ENCODE results near the gene NLGN4X. TPM values are rescaled to one million over a fixed set of nuclear protein-coding genes. Genes with fewer than 3 reads are reported as not detected.
A peak's percentile ranks its signal among the peaks of the same experiment; 100 is the strongest.

The NLGN4X gene
- total RNA-seq, 1 donor from 2014 or later, result 0.34 TPM

DNA sequence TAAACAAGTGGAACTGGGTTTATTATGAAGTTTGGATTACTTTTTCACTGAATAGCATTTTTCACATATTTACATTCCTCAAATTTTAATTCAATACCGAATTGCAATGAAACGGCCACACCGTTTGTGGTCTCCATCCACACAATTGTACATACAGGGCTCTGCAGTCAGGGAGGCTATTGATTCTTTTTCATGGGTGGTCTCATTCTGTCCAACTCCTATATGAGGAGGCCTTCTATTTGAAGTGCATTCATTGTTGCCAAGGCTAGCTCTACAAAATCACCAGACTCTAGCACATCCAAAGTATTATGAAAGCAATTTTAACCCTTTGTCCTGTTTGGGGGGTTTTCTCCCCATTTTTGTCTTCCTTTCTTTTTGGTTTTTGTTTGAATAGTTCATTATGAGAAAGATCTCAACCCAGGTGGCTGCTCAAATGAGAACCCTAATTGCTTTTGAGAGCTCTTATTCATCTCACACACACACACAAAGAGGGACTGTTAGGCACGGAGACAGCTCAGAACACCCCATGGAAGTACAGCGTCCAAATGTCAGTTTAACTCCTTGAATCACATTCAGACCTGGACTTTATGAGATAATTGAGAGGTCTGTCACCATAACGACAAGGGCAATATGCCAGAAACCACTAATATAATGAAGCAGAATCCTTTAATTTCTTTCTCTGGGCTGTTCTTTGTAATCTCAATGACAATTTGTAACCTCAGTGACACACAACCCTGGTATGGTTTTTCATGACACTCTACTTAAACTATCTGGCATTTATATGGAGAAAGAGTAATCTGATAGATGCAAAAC, 79.4 kb downstream of the NLGN4X start:
- DNase-seq, result no peak

DNA sequence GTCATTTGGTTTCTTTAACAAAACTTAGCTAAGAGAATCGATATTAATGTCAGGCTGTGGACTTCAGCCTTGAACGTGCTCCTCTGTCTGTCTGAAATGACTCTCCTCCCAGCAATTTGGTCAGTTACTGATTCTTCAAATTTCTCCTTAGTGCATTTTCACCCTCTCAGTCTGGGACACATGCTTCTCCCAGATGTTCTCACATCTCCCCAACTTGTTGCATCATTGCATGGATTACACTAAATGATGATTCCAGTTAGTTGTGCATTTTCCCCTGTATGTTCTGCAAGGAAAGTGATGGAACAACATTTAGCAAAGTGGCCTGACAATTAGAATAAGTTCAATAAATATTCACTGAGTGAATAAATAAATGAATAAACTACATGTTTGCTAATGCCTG, 94.4 kb downstream of the NLGN4X start:
- no peak for DNase-seq

DNA sequence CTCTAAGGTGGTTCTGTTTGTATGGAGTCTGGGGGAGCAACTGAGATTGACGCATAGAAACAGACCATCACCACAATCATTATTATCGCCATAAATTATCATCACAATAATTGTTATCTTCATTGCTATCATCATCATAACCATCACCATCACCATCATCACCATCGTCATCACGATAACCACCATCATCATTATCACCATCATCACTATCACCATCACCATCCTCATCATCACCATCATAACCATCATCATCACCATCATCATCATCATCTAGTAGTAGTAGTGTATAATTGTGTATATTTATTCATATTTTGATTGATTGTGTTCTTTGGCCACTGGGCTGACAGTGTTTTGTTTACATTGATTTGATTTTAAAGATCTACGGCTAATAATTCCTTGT, 95.7 kb downstream of the NLGN4X start:
- DNase-seq, result no peak

DNA sequence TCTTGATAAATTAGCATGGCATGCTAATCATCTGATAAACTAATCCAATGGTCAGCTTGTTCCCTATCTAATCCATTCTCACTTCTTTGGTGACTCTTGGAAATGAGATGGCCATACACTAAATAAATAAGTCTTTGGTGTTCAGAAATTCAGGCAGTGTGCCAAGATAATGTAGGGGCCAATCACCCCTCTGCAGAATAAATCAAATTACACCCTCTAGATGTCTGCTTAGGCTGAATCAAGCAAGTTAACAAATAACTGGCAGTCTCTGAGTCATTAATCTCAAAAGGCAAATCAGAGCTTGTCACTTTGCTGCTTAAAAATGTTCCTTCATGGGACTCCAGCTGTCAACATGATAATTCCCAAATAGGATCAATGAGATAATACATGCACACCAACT, 97.4 kb downstream of the NLGN4X start:
- DNase-seq, result no peak

DNA sequence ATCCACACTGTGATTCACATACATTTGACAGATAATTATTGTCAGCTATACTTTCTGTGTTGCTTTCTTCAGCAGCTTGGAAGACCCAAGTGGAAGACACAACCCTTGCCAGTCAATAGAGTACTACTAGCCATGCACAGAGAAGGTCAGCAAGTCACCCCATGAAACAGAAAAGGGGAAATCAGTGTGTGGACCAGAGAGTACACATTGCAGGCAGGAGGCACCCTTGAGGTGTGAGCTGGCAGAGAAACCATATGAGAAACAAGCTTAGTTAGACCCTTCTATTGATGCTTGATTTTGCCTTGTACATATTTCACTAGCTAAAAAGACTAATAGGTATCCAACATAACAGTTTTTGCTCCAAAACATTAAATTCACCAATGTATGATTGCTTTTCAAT, 99.5 kb downstream of the NLGN4X start:
- DNase-seq, result no peak

DNA sequence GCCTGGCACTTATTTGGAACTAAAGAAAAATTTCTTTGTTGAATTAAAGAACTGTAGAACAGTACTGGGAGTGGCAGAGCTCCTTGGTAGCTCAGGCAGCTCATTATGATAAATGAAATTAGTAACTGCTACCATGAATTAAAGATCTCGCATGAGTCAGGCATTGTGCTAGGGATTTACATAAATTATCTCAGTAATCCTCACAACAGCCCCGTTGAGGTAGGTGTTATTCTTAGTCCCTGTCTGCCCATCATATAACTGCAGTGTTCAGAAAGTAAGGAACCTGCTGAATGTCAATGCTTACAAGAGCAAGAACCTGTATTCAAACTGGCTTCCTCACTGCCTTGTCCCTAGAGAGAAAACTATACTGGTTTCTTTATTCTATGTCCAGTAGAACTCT, 108.3 kb downstream of the NLGN4X start:
- DNase-seq, result no peak

DNA sequence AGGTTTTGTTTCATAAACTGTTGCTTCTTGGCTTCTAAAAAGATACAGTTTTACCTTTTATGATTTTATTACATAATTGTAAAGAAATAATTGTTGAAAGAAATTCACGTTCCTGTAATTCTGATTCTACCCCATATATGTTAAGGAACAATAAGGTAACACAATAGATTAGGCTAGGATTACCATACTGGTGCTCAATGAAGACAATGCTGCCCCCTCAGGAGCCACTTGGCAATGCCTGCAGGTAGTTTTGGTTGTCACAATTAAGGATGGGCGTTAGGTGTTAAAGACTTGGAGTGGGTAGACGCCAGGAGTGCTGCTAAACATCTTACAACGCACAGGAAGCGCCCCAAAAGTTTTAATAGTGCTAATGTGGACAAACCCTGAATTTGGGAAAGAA, 133.2 kb downstream of the NLGN4X start:
- no peak for DNase-seq

DNA sequence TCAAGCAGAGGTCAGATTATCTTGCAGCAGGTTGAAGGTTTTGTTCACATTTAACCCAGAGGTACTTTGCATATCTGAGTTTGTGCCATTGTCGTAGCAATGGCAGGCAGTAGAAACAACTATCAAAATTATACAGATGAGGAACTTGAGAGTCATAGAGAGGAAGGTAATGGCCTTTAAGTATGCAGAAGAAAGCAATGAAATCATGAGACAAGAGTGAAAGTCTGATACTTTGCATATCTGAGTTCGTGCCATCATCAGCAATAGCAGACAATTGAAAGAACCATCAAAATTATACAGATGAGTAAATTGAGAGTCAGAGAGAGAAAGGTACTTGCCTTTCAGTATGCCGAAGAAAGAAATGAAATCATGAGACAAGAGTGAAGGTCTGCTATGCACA, 154.1 kb downstream of the NLGN4X start:
- DNase-seq, result no peak

DNA sequence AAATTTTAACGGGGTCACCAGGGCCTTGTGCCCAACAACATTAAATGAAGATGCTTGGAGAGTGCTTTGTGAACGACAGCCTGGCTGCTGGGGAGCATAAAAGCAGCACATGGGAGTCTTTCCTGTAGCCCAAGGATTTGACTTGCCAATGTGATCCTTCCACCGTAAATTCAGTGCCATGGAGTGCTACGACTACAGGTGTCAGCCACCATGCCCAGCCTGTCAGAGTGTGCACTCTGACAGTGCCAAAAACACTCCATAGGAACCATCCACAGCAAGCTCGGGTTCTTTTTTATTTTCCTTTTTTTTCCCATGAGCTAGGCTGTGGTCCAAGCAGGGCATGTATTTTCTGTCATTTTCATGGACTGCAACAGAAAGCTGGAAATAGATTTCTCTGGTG, 156.9 kb downstream of the NLGN4X start:
- no peak for DNase-seq

DNA sequence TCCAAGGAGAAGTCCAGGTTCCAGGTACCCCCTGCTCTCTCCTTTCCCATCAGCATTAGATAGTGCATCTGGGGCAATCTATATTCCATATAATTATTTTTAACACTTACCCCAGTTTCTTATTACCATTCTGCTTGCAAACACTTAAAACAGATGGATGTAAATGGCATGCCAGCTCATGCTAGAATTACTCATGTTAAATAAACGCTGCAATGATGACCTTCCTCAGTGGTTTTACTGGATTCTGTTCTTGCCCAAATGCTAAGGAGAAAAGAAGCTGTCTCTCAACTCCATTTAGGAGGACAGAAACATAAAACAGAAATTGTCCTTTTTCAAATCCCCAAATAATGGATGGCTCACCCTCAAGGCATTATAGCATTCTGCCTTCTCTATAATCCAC, 161.1 kb downstream of the NLGN4X start:
- DNase-seq, result no peak

DNA sequence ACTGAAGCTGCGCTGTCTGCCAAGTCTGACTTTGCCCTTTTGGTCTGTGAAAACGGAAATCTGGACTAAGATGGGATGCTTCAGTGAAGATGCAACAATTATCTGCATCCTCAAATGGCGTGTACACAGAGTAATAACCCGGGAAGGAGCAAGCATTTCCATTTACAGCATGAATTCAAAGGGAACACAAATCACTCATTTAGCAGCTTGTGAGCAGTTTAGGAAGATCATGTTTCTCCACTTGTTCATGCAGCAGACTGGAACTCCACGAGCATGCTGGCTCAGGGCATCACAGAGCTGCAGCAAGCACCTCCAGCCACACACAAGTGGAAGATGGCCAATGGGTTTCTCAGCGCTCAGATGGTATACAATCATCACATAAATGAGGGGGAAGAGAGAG, 175.5 kb downstream of the NLGN4X start:
- no peak for DNase-seq

DNA sequence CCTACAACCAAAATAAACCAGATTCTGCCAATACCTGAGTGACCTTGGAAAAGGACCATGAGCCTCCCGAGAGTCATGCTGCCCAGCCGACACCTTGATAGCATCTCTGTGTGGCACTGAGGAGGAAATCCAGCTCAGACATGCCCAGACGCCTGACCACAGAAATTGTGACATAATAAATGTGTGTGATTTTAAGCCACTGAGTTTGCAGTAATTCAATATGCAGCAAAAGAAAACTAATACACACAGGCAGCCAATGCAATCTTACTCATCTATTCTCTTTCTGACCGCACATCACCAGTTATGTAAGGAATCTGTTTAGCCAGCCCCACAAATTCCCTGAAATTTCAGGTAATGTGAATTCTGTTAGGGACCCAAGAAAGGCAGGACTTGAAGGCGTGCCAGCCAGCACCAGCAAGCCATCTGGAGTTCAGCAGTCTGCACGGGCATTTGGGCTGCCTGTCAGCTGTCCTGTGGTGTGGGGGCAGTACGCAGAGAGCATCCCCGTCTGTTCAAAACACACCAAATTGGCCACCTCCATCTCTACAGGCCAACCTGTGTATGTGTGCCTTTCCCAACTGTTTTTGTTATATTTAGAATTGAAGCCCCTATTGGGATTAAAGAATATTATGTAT, 176.4 kb downstream of the NLGN4X start:
- DNase-seq, result no peak

DNA sequence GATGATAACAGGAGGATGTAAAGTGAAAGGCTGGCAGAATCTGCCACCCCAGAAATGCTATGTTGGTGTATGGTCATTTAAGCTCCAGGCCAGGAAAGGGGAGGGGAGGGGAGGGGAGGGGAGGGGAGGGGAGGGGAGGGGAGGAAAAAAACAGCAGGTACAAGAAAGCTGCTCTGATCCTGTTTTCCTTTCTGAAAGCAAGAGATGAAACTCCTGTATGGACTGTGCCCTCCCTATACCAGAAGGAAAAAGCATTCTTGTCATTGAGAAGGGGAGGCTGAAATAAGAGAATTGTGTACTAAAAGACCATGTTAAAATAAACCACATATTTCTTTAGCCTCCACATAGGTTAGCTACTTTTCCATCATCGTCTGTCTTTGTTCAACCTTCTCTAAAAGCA, 179.5 kb downstream of the NLGN4X start:
- DNase-seq, result no peak

DNA sequence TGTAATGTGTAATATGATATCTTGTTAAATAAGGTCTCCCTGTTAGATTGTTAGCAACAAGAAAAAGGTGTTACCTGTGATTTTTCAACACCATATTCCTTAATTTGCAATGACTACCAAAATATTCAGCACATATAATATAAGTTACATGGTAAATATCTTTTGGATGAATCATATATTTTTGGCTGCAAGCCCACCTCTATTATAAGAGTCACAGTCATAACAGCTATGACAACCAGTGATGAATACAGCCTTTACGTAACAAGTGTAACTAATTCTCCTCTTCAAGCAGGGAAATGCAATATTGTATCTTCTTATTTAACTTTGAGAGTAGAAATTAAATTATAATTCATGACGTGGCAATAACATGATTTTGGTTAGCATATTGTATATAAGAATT, 187.0 kb downstream of the NLGN4X start:
- no peak for DNase-seq

DNA sequence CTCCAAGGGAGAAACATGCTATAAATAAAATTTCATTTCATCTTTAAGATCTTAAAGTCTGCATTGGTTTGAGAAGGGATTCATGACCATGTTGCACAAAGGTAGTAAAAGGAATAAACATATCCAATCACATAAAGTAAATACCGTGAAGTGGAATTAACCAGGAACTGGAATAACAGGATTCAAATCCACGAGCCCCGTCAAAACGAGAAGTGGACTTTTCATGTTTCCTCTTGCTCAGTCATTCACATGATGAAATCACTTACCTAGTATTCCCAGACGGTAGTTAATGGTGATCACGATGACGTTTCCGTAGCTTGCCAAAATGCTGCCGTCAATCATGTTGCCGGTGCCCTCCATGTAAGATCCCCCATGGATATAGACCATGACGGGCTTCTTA, 199.7 kb downstream of the NLGN4X start:
- no peak for DNase-seq

DNA sequence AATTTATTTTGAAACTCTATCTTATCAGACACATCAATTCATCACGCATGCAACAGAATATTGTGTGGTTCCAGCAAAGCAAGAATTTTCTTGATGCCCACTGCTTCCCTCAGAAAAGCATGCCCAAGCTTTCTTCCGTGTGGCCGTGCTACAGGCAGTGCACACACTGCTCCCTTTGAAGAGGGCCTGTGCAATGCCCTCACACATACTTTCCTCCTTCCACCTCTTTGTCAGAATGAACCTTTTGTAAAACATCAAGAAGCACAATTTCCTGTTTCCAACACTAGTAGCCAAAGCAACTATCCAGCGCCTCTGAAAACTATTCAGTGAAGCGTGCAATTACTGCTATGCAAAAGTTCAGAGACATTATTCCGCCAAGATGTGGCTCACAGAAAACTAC, 201.7 kb downstream of the NLGN4X start:
- DNase-seq, result no peak

DNA sequence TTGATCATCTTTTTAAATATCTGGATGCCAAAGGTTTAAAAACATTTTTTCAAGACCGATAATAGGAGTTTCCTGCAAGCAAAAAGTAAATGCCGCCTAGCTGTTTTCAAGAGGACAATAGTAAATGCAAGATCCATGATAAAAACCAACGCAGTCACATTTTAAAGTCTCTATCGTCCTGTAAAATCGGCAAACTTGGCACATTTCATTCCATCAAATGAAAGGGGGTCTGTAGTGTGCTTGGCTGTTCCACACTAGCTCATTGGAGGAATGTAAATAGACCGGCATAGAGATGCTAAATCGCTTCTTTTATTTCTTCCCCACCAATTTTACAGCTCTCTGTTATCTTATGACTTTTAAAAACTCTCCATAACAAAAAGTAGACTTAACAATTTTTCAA, 202.2 kb downstream of the NLGN4X start:
- DNase-seq, result no peak

DNA sequence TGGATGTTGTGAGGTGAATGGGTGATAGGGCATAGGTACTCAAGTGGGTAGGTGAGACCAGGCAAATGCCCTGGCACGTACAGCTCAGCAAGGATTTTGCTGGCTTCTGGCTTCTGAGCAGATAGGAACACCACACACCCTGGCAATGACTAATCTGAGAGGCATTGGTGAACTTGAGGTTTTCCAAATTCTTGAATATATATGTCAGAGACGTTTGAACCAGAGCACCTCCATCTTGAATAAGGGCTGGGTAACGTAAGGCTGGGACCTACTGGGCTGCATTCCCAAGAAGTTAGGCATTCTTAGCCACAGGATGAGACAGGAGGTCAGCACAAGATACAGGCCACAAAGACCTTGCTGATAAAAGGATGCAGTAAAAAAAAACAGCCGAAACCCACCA, 204.5 kb downstream of the NLGN4X start:
- DNase-seq, result no peak

DNA sequence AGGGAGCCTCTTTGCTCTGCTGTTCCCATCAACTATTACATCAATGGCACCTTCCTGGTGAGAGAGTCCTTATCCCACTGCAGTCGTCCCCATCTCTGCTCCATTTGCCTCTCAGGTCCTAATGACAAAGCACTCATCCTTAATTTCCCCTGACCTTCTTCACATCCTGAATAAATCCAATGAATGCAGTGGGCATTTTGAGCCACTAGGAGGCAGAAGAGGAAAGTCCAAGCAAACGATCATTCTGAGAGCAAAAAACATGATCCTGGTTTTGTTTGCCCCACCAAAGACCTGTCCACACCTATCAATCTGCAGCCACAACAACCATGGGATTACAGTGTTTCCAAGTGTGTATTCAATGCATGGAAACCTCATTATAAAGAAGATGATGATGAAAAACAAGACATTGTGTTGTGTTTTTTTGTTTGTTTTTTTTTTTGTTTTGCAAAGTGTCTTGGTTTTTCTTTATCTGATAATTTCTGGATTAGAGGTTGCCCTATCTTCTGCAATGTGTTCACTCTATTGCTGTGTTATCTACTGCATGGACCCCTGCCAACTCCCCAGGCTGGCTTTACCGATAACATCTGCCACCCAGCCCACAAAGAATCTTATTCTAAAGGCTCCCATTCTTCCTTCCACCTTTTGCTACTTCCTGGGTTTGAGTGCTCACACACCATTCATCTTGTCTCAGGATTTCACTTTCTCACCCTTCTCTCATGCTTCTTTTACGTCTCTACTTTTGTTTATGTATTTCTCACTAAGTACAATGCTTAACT, 207.2 kb downstream of the NLGN4X start:
- DNase-seq, result peak; percentile 15

DNA sequence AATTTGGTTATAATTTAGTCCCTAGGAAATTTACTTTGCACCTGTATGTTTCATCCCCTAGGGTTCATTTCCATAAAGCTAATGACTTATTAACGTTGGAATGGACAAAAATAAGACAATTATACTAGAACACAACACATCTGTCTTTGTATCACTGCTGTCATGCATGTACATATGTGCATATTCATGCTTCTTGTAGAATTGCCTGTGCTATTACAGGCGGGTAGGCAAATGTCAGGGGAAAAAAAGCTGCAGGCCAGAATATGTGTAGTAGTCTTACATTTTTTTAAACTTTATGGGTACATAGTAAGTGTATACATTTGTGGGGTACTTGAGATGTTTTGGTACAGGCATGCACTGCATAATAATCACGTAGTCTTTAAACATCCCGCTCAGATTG, 209.6 kb downstream of the NLGN4X start:
- no peak for DNase-seq

DNA sequence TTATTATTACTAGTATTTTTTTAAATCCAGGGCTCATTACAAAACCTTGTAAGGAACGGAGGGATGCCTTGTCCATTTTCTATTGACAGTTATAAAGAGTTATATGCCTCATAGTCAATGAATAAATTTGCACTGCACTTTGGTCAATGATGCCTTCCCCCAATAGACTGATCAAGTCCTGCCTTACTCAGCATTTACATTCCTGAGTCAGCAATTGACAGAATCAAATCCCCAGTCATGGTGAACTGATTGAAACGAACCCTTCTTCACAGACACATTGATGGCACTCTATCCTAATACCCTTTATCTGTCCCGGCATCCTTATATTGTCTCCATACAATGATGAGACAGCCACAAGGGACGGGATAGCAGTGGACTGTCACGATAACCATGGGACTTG, 213.2 kb downstream of the NLGN4X start:
- no peak for DNase-seq

DNA sequence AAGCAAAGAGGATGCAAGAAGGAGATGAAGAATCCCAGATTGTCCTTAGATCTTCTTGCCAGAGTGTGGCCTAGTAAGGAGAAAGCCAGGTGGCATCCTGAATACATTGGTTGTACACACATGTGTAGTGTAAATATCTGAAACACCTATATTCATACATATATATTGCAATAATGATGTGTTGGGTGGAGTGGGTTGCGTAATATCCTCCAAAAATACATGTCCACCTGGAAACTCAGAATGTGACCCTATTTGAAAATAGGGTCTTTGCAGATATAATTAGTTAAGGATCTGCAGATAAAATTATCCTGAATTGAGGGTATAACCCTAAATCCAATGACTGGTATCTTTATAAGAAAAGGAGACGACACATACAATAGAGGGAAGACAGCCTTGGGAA, 216.3 kb downstream of the NLGN4X start:
- no peak for DNase-seq

DNA sequence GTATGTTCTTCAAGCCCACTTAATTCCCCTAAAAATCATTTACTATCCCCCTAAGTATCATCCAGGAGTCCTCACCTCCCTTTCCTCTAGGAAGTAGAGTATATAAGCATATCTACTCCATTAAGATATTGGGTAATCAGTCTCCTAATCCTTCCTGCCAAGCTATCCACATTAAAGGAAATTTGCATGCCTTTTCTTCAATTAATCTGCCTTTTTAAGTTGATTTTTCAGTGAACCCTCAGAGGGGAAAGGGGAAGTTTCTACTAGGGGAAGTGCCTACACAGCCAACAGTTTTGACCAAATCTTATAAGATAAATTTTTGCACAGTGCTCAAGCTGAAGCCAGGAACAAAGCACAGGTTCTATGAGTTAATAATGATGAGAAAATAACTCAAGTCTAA, 222.8 kb downstream of the NLGN4X start:
- DNase-seq, result no peak

DNA sequence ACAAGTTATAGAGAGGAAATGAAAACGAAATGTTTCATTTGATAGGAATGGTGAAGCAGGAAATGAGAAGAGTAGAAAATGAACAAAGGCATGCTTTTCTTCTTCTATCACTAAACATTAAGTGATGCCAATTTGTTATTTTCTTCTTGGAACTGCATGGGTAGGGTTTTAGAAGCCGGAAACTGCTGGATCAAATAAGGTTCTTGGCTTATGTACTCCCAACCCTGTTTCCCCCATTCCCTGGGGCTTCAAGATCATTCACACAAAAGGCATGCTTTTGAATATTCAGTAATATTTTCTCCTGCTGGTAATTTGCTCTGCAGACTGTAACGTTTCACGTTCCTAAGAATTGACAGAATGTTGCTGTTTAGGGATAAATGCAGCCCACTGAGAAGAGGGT, 224.1 kb downstream of the NLGN4X start:
- DNase-seq, result no peak

Measured in dermis blood vessel endothelial cell (primary cell).